ENCODE data around the gene CCDC61.
A peak's percentile ranks its signal among the peaks of the same experiment; 100 is the strongest.

Gene CCDC61

DNA sequence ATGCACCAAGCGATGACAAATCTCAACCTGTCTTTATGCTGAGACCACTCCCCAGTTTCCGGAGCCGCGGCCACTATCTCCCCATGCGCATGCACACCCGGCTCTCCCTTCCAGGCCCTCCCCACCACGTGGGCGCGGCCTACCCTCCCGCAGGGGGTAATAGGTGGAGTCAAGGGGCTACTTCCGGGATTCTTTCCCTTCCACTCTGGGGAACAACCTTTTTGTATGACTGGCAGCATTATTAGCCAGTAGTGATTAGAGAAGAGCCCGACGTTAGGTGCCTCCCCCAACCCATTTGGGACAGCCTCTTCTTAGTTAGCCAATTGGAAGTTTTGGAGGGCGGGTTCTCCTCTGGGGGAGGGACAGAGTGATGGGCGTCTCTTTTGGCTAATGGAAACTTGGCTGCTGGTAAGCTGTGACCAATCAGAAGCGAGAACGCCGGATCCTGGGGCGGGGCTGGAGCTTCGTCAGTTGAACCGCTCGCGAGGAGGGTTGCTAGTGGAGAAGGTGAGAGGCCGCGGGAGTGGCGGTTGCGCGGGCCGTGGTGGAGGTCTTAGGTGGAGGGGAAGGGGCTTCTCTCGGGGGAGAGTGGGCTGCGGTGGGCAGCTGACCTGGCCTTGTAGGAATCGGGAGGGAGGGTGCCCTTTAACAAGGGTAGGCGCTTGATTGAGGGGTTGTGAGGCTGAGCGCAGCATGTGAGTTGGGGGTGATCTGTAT lies at the start of gene CCDC61:
CCDC61 (plus strand) TSS at position 470 of the 717 bp plus-strand sequence. CDS start 7,552 bp downstream, outside the sequence.
- DNase-seq (ENCODE audit: low spot score in 2 of 2): peak; percentile 97 to 99
- Mint-ChIP-seq H3K9me3 (no peaks in the 10 kb centered on the region), H3K27me3 (peaks cover 17% of the 10 kb centered on the region), H3K27ac (no peak within 1 kb of the TSS), H3K4me3 (no peak within 1 kb of the TSS), H3K4me1 (peaks cover 22% of the 10 kb centered on the region), H3K36me3 (peaks cover 14% of the 10 kb centered on the region)
- ATAC-seq (ENCODE audit: low read depth): peak; percentile 91

DNA sequence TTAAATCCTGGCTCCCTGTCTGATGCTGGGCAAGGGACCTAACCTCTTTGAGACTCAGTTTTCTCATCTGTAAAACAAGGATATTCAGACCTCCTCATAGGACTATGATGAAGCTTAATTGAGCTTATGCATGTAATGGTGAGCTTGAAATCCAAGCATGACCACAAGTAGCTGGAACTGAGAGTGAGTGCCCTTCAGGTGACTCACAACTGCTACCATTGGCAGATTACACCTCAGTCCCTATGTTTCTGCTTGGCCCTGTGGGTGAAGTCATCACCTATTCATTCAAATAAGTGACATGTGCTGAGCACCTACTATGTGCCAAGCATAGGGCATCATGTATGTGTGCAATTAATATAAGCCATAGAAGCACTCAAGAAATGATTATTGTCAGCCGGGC lies 47.3 kb upstream of the CCDC61 start:
- ATAC-seq (ENCODE audit: low read depth) (no peak), DNase-seq (ENCODE audit: low spot score in 2 of 2) (no peak)
- Mint-ChIP-seq H3K27me3 (peaks cover 3% of the 10 kb centered on the region), H3K4me3 (no peak overlapping the region), H3K36me3 (no peaks in the 10 kb centered on the region), H3K9me3 (peaks cover 1% of the 10 kb centered on the region), H3K27ac (no peak overlapping the region), H3K4me1 (no peaks in the 10 kb centered on the region)

DNA sequence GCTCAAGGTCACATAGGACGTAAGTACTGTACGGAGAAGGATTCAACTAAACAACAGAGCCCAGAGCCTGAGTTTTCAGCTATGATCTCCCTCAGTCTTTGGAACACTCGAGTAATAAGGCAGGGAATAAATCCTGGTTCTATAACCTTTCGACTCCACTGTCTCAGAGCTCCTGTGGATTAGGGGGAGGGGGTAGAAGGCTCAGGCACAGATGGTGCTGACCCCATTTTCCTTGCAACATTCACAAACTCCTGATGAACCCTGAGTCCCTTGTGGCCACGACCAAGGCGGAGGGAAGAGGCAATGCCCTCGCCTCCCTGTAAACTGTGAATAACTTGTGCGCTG lies 43.0 kb upstream of the CCDC61 start:
- Mint-ChIP-seq H3K9me3 (peaks cover 5% of the 10 kb centered on the region), H3K4me1 (peaks cover 3% of the 10 kb centered on the region), H3K27ac (no peak overlapping the region), H3K4me3 (peak overlapping the region; percentile 30), H3K36me3 (no peaks in the 10 kb centered on the region), H3K27me3 (peaks cover 13% of the 10 kb centered on the region)
- ATAC-seq (ENCODE audit: low read depth) (no peak), DNase-seq (ENCODE audit: low spot score in 2 of 2) (no peak)

DNA sequence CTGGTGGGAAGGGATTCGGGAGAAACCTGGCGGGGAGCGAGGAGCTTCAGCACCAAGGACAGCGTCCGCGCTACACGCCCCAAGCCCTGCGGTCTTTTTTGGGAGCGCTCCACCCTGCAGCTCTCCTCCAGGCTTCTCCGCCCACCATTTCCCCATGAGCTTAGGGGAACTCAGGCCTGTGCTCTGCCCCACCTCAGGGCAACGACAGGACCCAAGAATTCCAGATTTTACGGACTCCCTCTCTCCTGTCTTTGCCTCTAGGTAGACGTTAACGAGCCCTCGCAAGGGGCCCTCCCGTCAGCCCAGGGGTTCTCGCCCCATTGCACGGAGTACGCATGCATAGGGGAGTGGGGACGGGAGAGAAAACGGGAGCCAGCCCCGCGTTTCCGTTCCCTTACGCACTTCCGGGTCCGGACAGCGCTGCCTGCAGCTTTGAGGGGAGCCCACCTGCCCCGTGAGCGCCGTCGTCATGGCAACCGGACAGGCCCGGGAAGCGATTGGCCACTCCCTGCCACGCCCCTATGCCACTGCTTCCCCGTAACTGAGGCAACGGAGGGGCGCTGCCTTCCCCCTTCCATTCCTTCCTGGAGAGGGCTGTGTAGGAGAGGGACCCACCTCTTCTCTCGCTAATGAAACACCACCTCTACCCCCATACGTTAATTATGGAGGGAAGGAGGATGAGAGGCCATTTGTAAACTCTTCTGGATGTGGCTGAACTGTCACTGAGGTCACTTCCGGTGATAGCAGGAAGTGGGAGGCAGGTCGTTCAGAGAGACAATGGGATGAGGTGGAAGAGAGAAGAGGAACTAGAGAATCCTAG lies 42.4 kb upstream of the CCDC61 start:
- no peak for DNase-seq (ENCODE audit: low spot score in 2 of 2)
- Mint-ChIP-seq H3K4me3 (peak overlapping the region; percentile 70), H3K36me3 (no peaks in the 10 kb centered on the region), H3K27ac (no peak overlapping the region), H3K9me3 (peaks cover 5% of the 10 kb centered on the region), H3K27me3 (peaks cover 13% of the 10 kb centered on the region), H3K4me1 (peaks cover 3% of the 10 kb centered on the region)
- peak; percentile 53 for ATAC-seq (ENCODE audit: low read depth)

- ATAC-seq (ENCODE audit: low read depth) (no peak), DNase-seq (ENCODE audit: low spot score in 2 of 2) (no peak)
- H3K9me3 Mint-ChIP-seq: peaks cover 5% of the 10 kb centered on the region
- peaks cover 18% of the 10 kb centered on the region for H3K27me3 Mint-ChIP-seq
- peaks cover 3% of the 10 kb centered on the region for H3K4me1 Mint-ChIP-seq
- no peak overlapping the region for H3K27ac Mint-ChIP-seq
- no peaks in the 10 kb centered on the region for H3K36me3 Mint-ChIP-seq
- H3K4me3 Mint-ChIP-seq: no peak overlapping the region
Observed at GRCh38 chr19:45953676-45954075, 41.6 kb upstream of the CCDC61 start.

DNA sequence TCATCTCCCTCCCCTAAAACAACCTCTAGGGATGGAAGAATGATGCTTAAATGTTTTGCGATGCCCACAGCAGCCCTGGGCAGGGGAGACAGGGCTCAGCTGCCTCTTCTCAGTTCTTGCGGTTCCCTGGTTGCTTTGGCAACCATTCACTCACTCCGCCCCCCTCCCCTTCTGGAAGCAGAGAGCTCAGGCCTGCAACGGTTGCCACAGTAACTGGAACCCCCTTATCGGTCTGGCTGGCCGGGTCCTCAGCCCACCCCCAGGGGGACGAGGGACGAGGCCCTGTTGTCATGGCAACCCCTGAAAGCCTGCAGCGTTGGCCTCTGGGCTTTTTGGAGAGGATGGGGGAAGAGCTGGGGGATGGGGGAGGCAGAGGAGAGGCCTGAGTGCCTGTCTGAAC lies 41.1 kb upstream of the CCDC61 start:
- ATAC-seq (ENCODE audit: low read depth): no peak
- Mint-ChIP-seq H3K4me1 (peaks cover 3% of the 10 kb centered on the region), H3K27me3 (peaks cover 22% of the 10 kb centered on the region), H3K36me3 (no peaks in the 10 kb centered on the region), H3K9me3 (peaks cover 5% of the 10 kb centered on the region), H3K27ac (no peak overlapping the region), H3K4me3 (no peak overlapping the region)
- DNase-seq (ENCODE audit: low spot score in 2 of 2): no peak

DNA sequence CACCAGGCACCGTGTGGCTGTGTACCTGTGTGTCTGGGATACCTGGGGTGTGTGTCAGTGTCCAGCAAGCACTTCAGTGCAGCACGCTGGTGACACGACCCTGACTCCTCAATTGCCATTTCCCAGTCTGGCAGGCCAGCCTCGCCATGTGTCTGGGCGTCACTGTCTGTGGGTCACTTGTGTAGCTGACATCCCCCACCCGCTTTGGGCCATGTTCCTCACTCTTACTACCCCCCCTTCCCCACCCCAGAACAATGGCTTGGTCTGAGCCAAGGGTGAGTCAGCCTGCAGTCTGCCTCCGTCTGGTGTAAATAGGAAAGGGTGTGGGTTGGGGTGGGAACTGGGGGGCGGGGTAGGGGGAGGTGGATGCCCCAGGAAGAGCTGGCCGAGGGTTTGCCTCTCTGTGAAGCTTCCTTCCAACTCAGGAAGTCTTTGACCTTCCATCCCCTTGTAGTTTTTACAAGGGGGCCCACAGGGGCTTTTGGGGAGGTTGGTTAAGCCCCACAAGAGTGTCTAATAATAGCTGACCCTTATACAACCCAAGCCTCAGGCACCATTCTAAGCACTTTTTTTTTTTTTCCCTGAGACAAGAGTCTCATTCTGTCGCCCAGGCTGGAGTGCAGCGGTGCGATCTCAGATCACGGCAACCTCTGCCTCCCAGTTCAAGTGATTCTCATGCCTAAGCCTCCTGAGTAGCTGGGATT lies 39.2 kb upstream of the CCDC61 start:
- peaks cover 9% of the 10 kb centered on the region for H3K4me1 Mint-ChIP-seq
- peaks cover 35% of the 10 kb centered on the region for H3K27me3 Mint-ChIP-seq
- peaks cover 5% of the 10 kb centered on the region for H3K9me3 Mint-ChIP-seq
- no peak overlapping the region for H3K27ac Mint-ChIP-seq
- H3K36me3 Mint-ChIP-seq: no peaks in the 10 kb centered on the region
- ATAC-seq (ENCODE audit: low read depth) (no peak), DNase-seq (ENCODE audit: low spot score in 2 of 2) (no peak)
- H3K4me3 Mint-ChIP-seq: no peak overlapping the region

DNA sequence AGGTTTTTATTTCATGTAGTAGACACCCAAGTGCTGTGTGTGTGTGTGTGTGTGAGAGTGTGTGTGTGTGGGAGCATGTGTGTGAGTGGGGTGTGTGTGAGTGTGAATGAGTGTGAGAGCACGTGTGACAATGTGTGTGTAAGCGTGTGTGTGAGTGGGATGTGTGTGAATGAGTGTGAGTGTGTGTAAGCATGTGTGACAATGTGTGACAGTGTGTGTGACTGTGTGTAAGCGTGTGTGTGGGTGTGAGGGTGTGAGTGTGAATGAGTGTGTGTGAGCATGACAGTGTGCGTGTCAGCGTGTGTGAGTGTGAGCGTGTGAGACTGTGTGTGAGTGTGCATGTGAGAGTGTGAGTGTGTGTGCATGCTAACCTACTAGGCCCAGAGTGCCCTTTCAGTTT lies 36.9 kb upstream of the CCDC61 start:
- Mint-ChIP-seq H3K4me1 (peaks cover 6% of the 10 kb centered on the region), H3K27ac (no peak overlapping the region), H3K27me3 (peaks cover 42% of the 10 kb centered on the region)

DNA sequence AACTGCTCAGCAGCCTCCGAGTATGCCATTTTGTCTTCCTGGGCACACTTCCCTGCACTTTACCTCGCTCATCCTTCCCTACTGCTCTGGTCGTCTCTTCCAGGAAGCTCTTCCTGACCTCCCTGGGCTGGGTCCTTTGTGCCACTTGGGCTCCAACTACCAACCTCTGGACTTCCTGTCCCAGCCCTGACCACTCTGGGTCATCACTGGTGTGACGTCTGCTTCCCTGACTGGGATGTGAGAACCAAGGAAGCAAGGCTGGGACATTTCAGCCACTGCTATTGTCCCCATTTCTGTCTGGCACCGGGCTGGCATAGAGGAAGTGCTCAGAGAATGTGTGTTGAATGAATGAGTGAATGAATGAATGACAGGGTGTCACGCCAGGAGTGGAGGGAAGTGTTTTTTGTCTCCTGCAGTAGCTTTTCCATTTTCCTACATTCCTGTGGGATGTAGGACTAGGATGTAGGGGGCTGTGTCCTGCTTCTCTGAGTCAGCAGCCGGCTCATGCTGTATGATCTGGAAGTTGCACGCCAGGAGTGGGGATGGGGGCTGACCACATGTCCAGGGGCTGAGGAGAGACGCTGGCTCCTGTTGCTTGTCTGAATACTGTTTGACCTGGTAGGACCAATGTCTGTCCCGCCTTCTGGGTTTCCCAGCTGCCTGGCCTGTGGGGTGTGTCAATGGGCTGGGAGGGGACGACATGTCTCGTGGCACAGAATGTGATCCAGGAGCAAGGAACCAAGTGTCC lies 36.3 kb upstream of the CCDC61 start:
- H3K4me3 Mint-ChIP-seq: no peak overlapping the region
- H3K9me3 Mint-ChIP-seq: peaks cover 3% of the 10 kb centered on the region
- peaks cover 1% of the 10 kb centered on the region for H3K36me3 Mint-ChIP-seq
- H3K27ac Mint-ChIP-seq: no peak overlapping the region
- ATAC-seq (ENCODE audit: low read depth) (no peak), DNase-seq (ENCODE audit: low spot score in 2 of 2) (no peak)
- H3K4me1 Mint-ChIP-seq: peaks cover 6% of the 10 kb centered on the region
- peaks cover 41% of the 10 kb centered on the region for H3K27me3 Mint-ChIP-seq

More for the DNA sequence above, 36.9 kb upstream of the CCDC61 start:
- DNase-seq (ENCODE audit: low spot score in 2 of 2): no peak
- H3K9me3 Mint-ChIP-seq: peaks cover 3% of the 10 kb centered on the region
- no peak overlapping the region for H3K4me3 Mint-ChIP-seq
- no peak for ATAC-seq (ENCODE audit: low read depth)
- H3K36me3 Mint-ChIP-seq: peaks cover 1% of the 10 kb centered on the region

DNA sequence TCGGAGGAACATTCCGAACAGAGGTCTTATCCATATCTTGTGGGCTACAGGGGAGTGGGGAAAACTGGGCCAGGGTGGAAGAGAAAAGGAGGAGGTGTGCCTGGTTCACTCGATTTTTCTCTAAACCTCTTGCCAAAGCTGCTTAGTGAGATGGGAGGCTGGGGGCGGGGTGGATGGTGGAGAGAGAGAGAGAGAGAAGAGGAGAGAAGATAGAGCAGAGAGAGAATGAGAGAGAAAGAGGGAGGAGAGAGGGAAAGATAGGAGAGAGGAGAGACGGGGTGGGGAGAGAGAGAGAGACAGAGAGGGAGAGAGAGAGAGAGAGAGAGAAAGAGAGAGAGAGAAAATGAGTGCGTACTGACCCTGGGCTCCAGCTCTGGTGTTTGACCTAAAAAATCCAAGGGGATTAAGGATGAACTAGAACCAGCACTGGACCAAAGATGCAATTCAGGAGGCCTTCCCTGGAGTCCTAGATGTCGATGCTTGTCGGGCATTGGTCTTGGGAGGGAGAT lies 35.7 kb upstream of the CCDC61 start:
- peaks cover 41% of the 10 kb centered on the region for H3K27me3 Mint-ChIP-seq

DNA sequence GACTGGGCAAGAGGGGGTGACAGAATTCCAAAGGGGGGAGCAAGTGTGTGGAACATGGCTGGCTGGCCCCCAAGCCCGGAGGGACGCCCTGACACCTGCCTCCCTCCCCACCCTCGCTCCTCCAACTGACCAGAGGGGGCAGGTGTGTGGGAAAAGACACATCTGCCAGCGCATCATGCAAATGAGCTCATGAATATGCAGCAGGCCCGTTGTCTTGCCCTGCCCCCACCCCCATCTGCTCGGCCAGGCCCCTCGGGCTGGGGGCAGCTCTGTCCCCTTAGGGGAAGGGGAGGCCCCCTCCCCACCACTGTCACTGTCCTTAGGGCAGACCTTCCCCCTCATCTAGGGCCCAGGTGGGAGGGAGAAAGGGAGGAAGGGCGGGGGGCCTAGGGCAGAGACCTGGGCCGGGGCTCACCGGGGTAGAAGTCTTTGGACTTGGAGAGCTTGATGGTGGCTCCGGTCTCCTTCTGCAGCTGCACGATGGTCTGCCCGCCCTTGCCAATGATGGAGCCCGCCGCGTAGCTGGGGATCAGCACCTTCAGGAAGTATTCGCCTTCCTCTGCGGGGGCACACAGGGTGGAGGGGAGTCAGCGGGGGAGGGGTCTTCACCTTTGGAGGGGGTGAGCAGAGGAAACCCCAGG lies 34.6 kb upstream of the CCDC61 start:
- Mint-ChIP-seq H3K27ac (no peak overlapping the region), H3K4me1 (peaks cover 6% of the 10 kb centered on the region), H3K4me3 (no peak overlapping the region), H3K27me3 (peaks cover 37% of the 10 kb centered on the region), H3K9me3 (peaks cover 1% of the 10 kb centered on the region), H3K36me3 (peaks cover 1% of the 10 kb centered on the region)
- ATAC-seq (ENCODE audit: low read depth) (peak; percentile 39), DNase-seq (ENCODE audit: low spot score in 2 of 2) (no peak)

More for the DNA sequence above, 35.7 kb upstream of the CCDC61 start:
- DNase-seq (ENCODE audit: low spot score in 2 of 2) (no peak), ATAC-seq (ENCODE audit: low read depth) (no peak)
- peaks cover 1% of the 10 kb centered on the region for H3K36me3 Mint-ChIP-seq
- peaks cover 3% of the 10 kb centered on the region for H3K9me3 Mint-ChIP-seq
- H3K4me1 Mint-ChIP-seq: peaks cover 6% of the 10 kb centered on the region
- no peak overlapping the region for H3K4me3 Mint-ChIP-seq
- H3K27ac Mint-ChIP-seq: no peak overlapping the region

DNA sequence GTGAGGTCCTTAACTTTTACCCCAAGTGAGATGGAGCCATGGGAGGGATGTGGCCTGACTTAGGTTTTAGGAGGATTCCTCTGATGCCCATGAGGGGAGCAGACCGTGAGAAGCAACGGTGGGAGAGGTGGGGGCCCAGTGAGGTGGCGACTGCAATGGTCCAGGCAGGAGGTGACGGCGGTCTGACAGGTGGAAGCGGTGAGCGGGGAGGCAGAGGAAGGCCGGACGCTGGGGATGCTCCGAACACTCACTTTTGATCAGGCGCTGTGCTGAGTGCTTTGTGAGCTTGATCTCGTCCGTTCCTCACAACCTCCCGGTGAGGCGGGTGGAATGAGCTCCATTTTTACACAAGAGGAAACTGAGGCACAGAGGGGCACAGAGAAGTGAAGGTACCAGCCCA lies 33.2 kb upstream of the CCDC61 start:
- DNase-seq (ENCODE audit: low spot score in 2 of 2) (no peak), ATAC-seq (ENCODE audit: low read depth) (no peak)
- Mint-ChIP-seq H3K4me3 (no peak overlapping the region), H3K4me1 (peaks cover 6% of the 10 kb centered on the region), H3K27ac (no peak overlapping the region), H3K9me3 (peaks cover 1% of the 10 kb centered on the region), H3K27me3 (peaks cover 40% of the 10 kb centered on the region), H3K36me3 (peaks cover 1% of the 10 kb centered on the region)

GRCh38 chr19:45967246-45967645 lies 28.0 kb upstream of the CCDC61 start:
- ATAC-seq (ENCODE audit: low read depth): no peak
- Mint-ChIP-seq H3K4me3 (no peak overlapping the region), H3K9me3 (peaks cover 1% of the 10 kb centered on the region)

More at GRCh38 chr19:45967246-45967645, 28.0 kb upstream of the CCDC61 start:
- H3K27me3 Mint-ChIP-seq: peaks cover 37% of the 10 kb centered on the region
- no peak for DNase-seq (ENCODE audit: low spot score in 2 of 2)
- H3K4me1 Mint-ChIP-seq: peaks cover 9% of the 10 kb centered on the region
- H3K36me3 Mint-ChIP-seq: peaks cover 1% of the 10 kb centered on the region
- H3K27ac Mint-ChIP-seq: no peak overlapping the region

Measured in memory B cell (primary cell).